GM21447 (cell line): ENCODE results near the gene NBEA.
"Not testable (repeated sequence)": the region's sequence is repeated elsewhere in the genome, so short reads cannot be mapped to it uniquely, and the experiment has no call there.

Experiments
- ATAC-seq: cut with Tn5 transposase; IDR thresholded peaks from one replicate; pipeline ENCODE4 v1.9.1; 2021; ENCODE audit not compliant: unreplicated experiment

The NBEA gene

GRCh38 chr13:35378939-35379338 is 436.9 kb downstream of the NBEA start:
- no peak for ATAC-seq

- ATAC-seq: no peak
Observed at GRCh38 chr13:35379663-35380062, 437.6 kb downstream of the NBEA start.

DNA sequence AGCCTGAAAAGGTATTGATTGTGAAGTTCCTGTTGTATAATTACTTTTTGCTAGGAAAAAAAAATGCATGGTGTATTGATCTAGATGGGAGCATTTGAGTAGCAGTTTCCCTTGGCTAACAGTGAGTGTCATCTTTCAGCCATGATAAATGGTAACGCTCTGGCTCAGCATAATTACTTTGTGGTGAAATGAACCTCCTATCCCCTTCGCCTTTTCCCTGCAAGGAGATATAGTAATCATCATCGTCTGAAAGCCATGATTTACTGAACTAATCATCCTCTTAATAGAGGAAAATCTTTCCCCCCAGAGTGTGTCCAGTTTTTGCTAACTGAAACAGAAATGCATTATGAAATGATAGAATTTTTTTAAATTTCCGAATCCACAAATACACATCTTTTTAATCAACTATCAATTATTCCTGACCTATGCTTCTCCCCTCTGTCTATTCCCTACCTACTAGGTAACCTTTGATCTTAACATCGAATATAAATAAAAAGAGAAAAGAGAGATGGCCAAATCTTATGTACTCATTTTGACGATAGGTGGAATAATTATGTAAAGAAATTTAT is 445.7 kb downstream of the NBEA start:
- ATAC-seq: no peak

DNA sequence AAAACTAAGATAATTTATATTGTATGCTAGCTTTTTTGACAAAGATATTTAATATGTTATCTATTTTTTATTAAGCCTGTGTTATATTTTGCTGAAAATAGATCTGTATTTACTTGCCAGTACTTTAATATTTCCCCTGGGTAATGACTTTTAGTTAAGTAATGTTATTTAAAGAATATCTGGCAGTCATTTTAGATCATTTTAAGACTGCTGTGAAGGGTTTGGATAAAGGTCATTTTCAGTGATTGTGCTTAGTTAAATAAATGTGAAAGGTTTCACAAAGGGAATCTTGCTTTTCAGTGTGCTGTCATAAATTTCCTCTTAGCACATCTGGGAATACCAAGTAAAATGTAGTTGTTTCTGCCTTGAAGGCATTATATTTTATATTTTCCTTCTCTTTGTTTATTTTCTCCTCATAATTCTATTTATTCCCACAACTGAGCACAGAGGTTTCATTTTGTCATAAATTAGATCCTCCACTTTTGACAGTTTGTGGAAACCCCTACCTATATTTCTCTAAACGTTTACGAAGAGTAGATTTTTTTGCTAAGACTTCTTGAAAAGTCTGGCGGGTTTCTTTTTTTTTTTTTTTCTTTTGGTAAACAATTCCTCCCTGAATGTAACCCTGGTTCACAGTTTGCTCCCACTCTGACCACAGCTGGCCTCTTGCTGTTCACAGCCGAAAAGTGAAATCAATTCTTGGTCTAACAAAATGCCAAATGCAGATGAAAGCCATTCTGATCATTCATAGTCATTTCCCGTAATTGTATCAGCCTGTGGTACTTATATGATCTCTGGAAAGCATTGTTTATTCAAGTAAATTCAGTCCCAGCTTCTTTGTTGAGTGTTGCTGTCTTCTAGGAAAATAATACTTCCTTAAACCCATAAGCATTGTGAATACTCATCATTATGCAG is 446.6 kb downstream of the NBEA start:
- no peak for ATAC-seq

DNA sequence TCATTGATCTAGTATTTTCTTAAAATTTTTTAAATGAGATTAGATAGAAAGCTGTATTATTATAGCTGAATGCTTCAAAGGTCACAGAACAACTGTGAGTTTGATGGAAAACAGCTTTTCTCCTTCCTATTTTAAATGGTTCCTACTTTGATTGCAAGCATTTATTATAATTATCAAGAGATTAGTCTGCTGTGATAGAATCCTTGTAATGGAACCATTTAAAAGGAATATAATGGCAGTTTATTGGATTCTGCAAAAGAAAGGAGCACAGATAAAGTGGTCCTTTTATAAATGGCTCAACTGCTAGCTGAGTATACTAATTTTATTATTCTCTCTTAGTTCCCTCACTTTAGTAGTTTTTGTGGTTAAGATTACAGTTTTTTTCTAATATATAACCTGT is 447.5 kb downstream of the NBEA start:
- no peak for ATAC-seq

GRCh38 chr13:35392768-35393167 is 450.7 kb downstream of the NBEA start:
- ATAC-seq: no peak

GRCh38 chr13:35393886-35394285 is 451.8 kb downstream of the NBEA start:
- ATAC-seq: no peak

- not testable (repeated sequence) for ATAC-seq
Observed at GRCh38 chr13:35408285-35408684, 466.2 kb downstream of the NBEA start.

- no peak for ATAC-seq
Observed at GRCh38 chr13:35411059-35411744, 469.1 kb downstream of the NBEA start.

- no peak for ATAC-seq
Observed at GRCh38 chr13:35448465-35448864, 506.4 kb downstream of the NBEA start.

DNA sequence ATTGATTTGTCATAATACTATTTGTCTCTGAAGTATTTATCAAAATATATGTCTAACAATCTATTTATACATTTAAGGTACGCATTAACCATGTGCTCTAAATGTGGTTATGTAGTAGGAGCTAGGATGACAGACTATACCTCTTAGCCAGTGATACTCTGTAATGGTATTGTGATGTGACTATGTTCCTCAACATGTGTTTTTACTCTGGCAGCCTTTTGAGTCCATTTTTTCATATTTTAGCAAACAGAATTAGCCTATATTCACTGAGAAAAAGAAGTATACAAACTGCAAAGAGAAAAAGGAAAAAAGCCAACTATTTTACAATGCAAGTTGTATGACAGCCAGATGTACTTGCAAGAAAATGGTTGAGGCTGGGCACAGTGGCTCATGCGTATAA is 507.8 kb downstream of the NBEA start:
- no peak for ATAC-seq

DNA sequence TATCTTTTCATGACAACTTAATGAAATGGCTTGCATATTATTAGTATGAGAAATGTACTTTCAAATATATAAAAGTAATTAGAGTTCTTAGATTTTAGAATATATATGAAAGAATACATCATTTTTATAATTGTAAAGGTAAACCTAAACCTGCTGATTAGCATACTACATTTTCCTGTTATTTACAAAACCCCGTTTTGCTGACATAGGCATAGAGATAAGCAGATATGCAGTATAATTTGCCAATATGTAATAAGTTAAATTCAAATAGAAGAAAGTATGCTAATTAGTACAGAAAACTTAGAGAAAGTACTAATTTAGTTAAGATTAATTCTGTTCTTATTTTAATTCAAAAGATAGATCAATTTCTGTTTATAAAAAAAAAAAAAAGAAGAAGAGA is 513.0 kb downstream of the NBEA start:
- no peak for ATAC-seq

DNA sequence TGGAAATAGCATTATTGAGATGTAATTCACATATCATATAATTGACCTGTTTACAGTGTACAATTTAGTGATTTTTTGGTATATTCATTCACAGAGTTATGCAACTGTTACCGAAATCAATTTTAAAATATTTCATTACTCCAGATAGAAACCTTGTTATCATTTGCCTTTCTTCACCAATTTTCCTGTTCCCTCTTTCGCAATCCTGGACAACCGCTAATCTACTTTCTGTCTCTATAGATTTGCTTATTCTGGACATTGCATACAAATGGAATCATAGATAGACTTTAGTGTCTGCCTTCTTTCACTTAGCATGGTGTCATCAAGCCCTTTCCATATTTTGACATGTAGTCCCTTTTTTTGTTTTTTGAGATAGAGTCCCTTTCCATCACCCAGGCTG is 515.2 kb downstream of the NBEA start:
- no peak for ATAC-seq

DNA sequence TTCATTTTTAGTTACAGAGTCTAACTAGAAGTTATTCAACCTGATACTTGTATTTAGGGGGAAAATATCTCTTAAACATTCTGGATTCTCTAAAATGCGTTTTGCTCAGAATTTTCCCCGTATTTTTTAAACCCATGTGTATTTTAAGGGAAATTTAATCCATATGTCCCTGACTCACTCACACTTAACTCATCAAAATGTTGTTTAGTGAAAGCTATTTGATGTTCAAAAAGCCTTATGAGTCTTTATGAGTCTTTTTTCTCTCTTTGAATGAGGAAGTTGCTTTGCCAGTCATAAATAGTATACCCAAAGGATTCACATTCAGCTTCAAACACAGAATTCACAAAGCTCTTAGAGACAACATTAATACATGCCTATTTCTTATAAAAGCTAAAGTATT is 518.0 kb downstream of the NBEA start:
- no peak for ATAC-seq

GRCh38 chr13:35465371-35465770 is 523.3 kb downstream of the NBEA start:
- ATAC-seq: no peak

- ATAC-seq: no peak
Observed at GRCh38 chr13:35468195-35468594, 526.1 kb downstream of the NBEA start.

GRCh38 chr13:35469806-35470525 is 527.9 kb downstream of the NBEA start:
- ATAC-seq: no peak

GRCh38 chr13:35470671-35471661 is 528.9 kb downstream of the NBEA start:
- ATAC-seq: no peak

GRCh38 chr13:35471706-35472322 is 529.7 kb downstream of the NBEA start:
- no peak for ATAC-seq
